GM18520 (cell line): ENCODE data around the gene TAF1B.

Source experiments
- ATAC-seq: cut with Tn5 transposase; IDR thresholded peaks from one replicate; pipeline ENCODE4 v1.9.1; 2021; ENCODE audit not compliant: unreplicated experiment

The TAF1B gene

GRCh38 chr2:9807555-9808305, 35.5 kb upstream of the TAF1B start:
- ATAC-seq, result no peak

GRCh38 chr2:9808334-9809063, 34.8 kb upstream of the TAF1B start:
- no peak for ATAC-seq

- no peak for ATAC-seq
Measured at GRCh38 chr2:9809064-9809356, 34.3 kb upstream of the TAF1B start.

- no peak for ATAC-seq
Measured at GRCh38 chr2:9809448-9810088, 33.7 kb upstream of the TAF1B start.

- ATAC-seq, result no peak
Measured at GRCh38 chr2:9811216-9811615, 32.1 kb upstream of the TAF1B start.

GRCh38 chr2:9811679-9812511, 31.4 kb upstream of the TAF1B start:
- ATAC-seq, result no peak

GRCh38 chr2:9812945-9813311, 30.3 kb upstream of the TAF1B start:
- ATAC-seq, result no peak

GRCh38 chr2:9813312-9814128, 29.8 kb upstream of the TAF1B start:
- ATAC-seq, result no peak

- ATAC-seq, result no peak
Measured at GRCh38 chr2:9814129-9814868, 29.0 kb upstream of the TAF1B start.

- ATAC-seq, result no peak
Measured at GRCh38 chr2:9815076-9815475, 28.2 kb upstream of the TAF1B start.

- no peak for ATAC-seq
Measured at GRCh38 chr2:9815844-9816279, 27.4 kb upstream of the TAF1B start.

GRCh38 chr2:9818097-9818496, 25.2 kb upstream of the TAF1B start:
- ATAC-seq, result no peak

- no peak for ATAC-seq
Measured at GRCh38 chr2:9819551-9819950, 23.7 kb upstream of the TAF1B start.

GRCh38 chr2:9820020-9820973, 23.0 kb upstream of the TAF1B start:
- ATAC-seq, result no peak

GRCh38 chr2:9821805-9822445, 21.3 kb upstream of the TAF1B start:
- ATAC-seq, result no peak

GRCh38 chr2:9824441-9824840, 18.8 kb upstream of the TAF1B start:
- ATAC-seq, result no peak

GRCh38 chr2:9824956-9825720, 18.1 kb upstream of the TAF1B start:
- ATAC-seq, result no peak

- no peak for ATAC-seq
Measured at GRCh38 chr2:9826208-9826607, 17.1 kb upstream of the TAF1B start.
